Thoracic aorta (tissue), 2 donors: ENCODE data around the gene CNTNAP4. TPM values are rescaled to one million over a fixed set of nuclear protein-coding genes. Genes with fewer than 3 reads are reported as not detected.

Source experiments
- ATAC-seq: fragments of 150-250 bp; one replicate; pipeline ENCODE4 v1.8.0; 2017; ENCODE audit warnings: low read depth; ENCODE audit not compliant: insufficient number of reproducible peaks, low FRiP score
- DNase-seq: peaks from one replicate; pipeline ENCODE4 v3.0.0-alpha.2; 2020; ENCODE audit warnings: low spot score
- H3K27ac ChIP-seq, 2 donors: fragments of 200-600 bp; sonication (generic); 1 replicate in 1 of 2; 2 replicates in 1 of 2; pipeline ENCODE4 v1.5.1; 2016; ENCODE audit warnings: mild to moderate bottlenecking in 2 of 2, moderate library complexity in 2 of 2
- H3K27me3 ChIP-seq: fragments of 200-600 bp; sonication (generic); replicated peaks from 2 replicates; pipeline ENCODE4 v1.6.0; 2016; ENCODE audit warnings: mild to moderate bottlenecking; ENCODE audit not compliant: insufficient read depth
- H3K36me3 ChIP-seq: fragments of 200-600 bp; sonication (generic); one replicate; pipeline ENCODE4 v1.5.1; 2016
- H3K4me1 ChIP-seq, 2 donors: fragments of 200-600 bp; sonication (generic); 1 replicate in 1 of 2; 2 replicates in 1 of 2; pipeline versions ENCODE4 v1.5.1 to v1.6.0; 2016; ENCODE audit warnings: low read depth in 2 of 2, mild to moderate bottlenecking in 1 of 2; ENCODE audit not compliant: control insufficient read depth in 1 of 2
- H3K4me3 ChIP-seq: fragments of 200-600 bp; sonication (generic); 2 replicates; pipeline ENCODE4 v1.5.1; 2016; ENCODE audit warnings: mild to moderate bottlenecking
- H3K9me3 ChIP-seq: fragments of 200-600 bp; sonication (generic); 2 replicates; pipeline ENCODE4 v1.5.1; 2016
- CTCF ChIP-seq: fragments of 200-600 bp; sonication (generic); IDR thresholded peaks from one replicate; pipeline ENCODE4 v1.5.1; 2019; ENCODE audit warnings: antibody characterized with exemption
- total RNA-seq, 2 donors: library from RNA; depleted of rRNA; stranded (reverse); fragments of >200 nt; gene quantifications; one replicate each; pipeline versions ENCODE4 v1.1.0 to v1.2.3, GENCODE V29; 2016

The CNTNAP4 gene
- total RNA-seq, 2 donors from 2014 or later, result not detected

GRCh38 chr16:76524356-76524755, 247.2 kb downstream of the CNTNAP4 start:
- no peaks in the 10 kb centered on the region for H3K36me3 ChIP-seq
- DNase-seq (no peak), ATAC-seq (no peak)
- H3K9me3 ChIP-seq, result no peaks in the 10 kb centered on the region
- no peak overlapping the region for H3K4me3 ChIP-seq
- no peaks in the 10 kb centered on the region for H3K27me3 ChIP-seq
- no peak overlapping the region for H3K27ac ChIP-seq
- TF ChIP-seq CTCF, result no peak
- H3K4me1 ChIP-seq, result no peaks in the 10 kb centered on the region

GRCh38 chr16:76524769-76525168, 247.6 kb downstream of the CNTNAP4 start:
- Histone ChIP-seq H3K27me3 (no peaks in the 10 kb centered on the region), H3K4me3 (no peak overlapping the region), H3K27ac (no peak overlapping the region), H3K4me1 (no peaks in the 10 kb centered on the region), H3K9me3 (no peaks in the 10 kb centered on the region), H3K36me3 (no peaks in the 10 kb centered on the region)
- no peak for ATAC-seq
- no peak for TF ChIP-seq CTCF
- DNase-seq, result no peak

GRCh38 chr16:76527244-76527643, 250.0 kb downstream of the CNTNAP4 start:
- no peaks in the 10 kb centered on the region for H3K36me3 ChIP-seq
- no peak for TF ChIP-seq CTCF
- H3K27ac ChIP-seq, result no peak overlapping the region
- H3K9me3 ChIP-seq, result no peaks in the 10 kb centered on the region
- no peaks in the 10 kb centered on the region for H3K4me1 ChIP-seq
- no peak overlapping the region for H3K4me3 ChIP-seq
- no peak for DNase-seq
- ATAC-seq, result no peak
- H3K27me3 ChIP-seq, result no peaks in the 10 kb centered on the region

- Histone ChIP-seq H3K36me3 (no peaks in the 10 kb centered on the region), H3K9me3 (no peaks in the 10 kb centered on the region), H3K4me1 (no peaks in the 10 kb centered on the region), H3K4me3 (no peak overlapping the region), H3K27me3 (no peaks in the 10 kb centered on the region), H3K27ac (no peak overlapping the region)
- ATAC-seq (no peak), DNase-seq (no peak)
- TF ChIP-seq CTCF, result no peak
These were observed 251.9 kb downstream of the CNTNAP4 start for GRCh38 chr16:76529120-76529519.

GRCh38 chr16:76531236-76531635, 254.0 kb downstream of the CNTNAP4 start:
- no peak for TF ChIP-seq CTCF
- no peak overlapping the region for H3K27ac ChIP-seq
- no peaks in the 10 kb centered on the region for H3K36me3 ChIP-seq
- no peaks in the 10 kb centered on the region for H3K27me3 ChIP-seq
- ATAC-seq, result no peak
- no peaks in the 10 kb centered on the region for H3K4me1 ChIP-seq
- DNase-seq, result no peak
- H3K4me3 ChIP-seq, result no peak overlapping the region
- H3K9me3 ChIP-seq, result no peaks in the 10 kb centered on the region
